ENCODE data around the gene MACROD2. TPM values are rescaled to one million over a fixed set of nuclear protein-coding genes. Genes with fewer than 3 reads are reported as not detected.
A peak's percentile ranks its signal among the peaks of the same experiment; 100 is the strongest.

Gene MACROD2
- total RNA-seq, 1 donor from 2014 or later, result 2.4 TPM

DNA sequence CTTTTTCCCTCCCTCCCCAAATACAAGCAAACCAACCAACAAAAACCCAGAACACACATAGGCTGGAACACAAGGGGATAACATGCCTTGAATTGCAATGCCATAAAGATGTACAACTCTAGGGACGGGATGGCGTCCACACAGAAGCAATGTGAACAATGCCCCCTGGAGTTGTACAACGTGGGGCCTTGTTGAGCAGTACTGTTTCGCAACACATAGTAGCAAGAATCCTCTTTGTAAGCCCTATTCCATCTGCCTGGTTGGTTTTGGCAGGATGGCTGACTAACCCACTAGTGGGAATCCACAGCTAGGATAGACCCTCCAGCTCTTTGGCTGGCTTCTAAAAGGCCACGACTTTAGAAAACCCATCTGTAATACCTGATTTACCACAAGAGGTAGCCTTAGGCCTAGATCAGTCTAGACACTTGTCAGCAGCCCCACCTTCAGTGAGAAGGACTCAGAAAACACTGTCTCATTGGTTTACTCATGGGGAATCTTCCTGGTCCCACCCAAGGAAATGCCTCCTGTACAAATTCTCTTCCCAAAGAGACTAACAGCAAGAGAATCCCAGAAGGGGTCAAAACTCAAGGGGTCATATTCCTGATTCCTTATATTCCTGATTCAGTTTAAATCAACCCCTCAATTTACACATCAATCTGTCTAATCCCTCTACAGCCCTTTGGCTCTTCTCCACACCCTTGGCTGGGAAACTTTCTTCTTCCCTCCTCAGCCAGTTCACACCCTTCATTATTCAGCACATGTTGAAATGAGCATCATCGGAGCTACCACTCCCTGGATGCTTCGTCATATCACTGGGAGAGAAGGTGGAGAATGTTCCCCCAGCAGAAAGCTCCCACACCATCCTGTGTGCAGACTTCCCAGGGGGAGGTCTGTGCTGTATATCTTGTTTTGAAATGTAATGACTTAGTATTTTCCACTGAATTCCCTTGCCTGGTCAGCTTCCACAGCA is 964.5 kb downstream of the MACROD2 start:
- Mint-ChIP-seq H3K27me3 (ENCODE audit: low read depth, unreplicated experiment) (no peaks in the 10 kb centered on the region), H3K36me3 (ENCODE audit: low read depth, unreplicated experiment) (no peaks in the 10 kb centered on the region), H3K27ac (ENCODE audit: unreplicated experiment) (no peak overlapping the region), H3K4me3 (ENCODE audit: unreplicated experiment) (no peak overlapping the region), H3K4me1 (ENCODE audit: low read depth, unreplicated experiment) (peaks cover 16% of the 10 kb centered on the region), H3K9me3 (ENCODE audit: unreplicated experiment) (no peaks in the 10 kb centered on the region)
- Histone ChIP-seq H3K9me3 (ENCODE audit: insufficient read depth, low read depth, low read length) (no peaks in the 10 kb centered on the region), H3K4me3 (ENCODE audit: insufficient read depth, low read depth, low read length) (no peak overlapping the region), H2AFZ (ENCODE audit: low read depth, low read length) (no peak overlapping the region), H3K9ac (ENCODE audit: low read length) (no peak overlapping the region), H3K4me2 (ENCODE audit: low read length) (no peak overlapping the region), H3K27ac (ENCODE audit: low read depth, low read length) (no peak overlapping the region), H3K79me2 (ENCODE audit: insufficient read depth, low read length) (no peaks in the 10 kb centered on the region), H3K27me3 (ENCODE audit: insufficient read depth, low read length) (no peaks in the 10 kb centered on the region), H3K4me1 (ENCODE audit: insufficient read depth, low read length) (peaks cover 5% of the 10 kb centered on the region), H4K20me1 (ENCODE audit: insufficient read depth, low read length) (no peaks in the 10 kb centered on the region), H3K36me3 (ENCODE audit: insufficient read depth, low read length) (no peaks in the 10 kb centered on the region)
- no peak for FAIRE-seq
- DNase-seq (ENCODE audit: low read depth), result no peak
- TF ChIP-seq, protein P1, sequence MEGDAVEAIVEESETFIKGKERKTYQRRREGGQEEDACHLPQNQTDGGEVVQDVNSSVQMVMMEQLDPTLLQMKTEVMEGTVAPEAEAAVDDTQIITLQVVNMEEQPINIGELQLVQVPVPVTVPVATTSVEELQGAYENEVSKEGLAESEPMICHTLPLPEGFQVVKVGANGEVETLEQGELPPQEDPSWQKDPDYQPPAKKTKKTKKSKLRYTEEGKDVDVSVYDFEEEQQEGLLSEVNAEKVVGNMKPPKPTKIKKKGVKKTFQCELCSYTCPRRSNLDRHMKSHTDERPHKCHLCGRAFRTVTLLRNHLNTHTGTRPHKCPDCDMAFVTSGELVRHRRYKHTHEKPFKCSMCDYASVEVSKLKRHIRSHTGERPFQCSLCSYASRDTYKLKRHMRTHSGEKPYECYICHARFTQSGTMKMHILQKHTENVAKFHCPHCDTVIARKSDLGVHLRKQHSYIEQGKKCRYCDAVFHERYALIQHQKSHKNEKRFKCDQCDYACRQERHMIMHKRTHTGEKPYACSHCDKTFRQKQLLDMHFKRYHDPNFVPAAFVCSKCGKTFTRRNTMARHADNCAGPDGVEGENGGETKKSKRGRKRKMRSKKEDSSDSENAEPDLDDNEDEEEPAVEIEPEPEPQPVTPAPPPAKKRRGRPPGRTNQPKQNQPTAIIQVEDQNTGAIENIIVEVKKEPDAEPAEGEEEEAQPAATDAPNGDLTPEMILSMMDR (IDR thresholded peaks at IDR 0.05; ENCODE audit: insufficient read depth, low read depth, low read length), result no peak
- TF ChIP-seq EZH2 (IDR thresholded peaks at IDR 0.05; ENCODE audit: insufficient read depth, low read length), result no peak

DNA sequence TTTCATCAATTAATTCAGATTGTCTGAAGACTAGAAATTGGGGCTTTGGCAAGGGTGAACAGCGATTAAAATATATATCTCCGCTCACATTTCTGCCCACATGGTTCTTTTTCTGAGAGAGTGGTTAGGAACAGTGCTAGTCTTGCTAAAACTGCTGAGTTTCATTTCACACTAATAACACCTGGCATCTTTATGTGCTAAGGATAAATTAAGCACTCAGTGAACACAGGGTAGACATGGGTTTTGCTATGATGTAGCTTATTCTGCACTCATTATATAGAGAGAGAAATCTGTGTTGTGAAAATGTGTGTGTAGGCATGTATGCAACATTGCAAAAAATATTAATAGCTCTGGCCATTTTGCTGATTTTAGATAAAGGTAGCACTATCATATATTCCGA is 965.5 kb downstream of the MACROD2 start:
- no peak for DNase-seq (ENCODE audit: low read depth)
- Histone ChIP-seq H3K27ac (ENCODE audit: low read depth, low read length) (no peak overlapping the region), H3K27me3 (ENCODE audit: insufficient read depth, low read length) (no peaks in the 10 kb centered on the region), H3K4me1 (ENCODE audit: insufficient read depth, low read length) (peaks cover 5% of the 10 kb centered on the region), H3K4me3 (ENCODE audit: insufficient read depth, low read depth, low read length) (no peak overlapping the region), H3K36me3 (ENCODE audit: insufficient read depth, low read length) (no peaks in the 10 kb centered on the region), H3K4me2 (ENCODE audit: low read length) (no peak overlapping the region), H4K20me1 (ENCODE audit: insufficient read depth, low read length) (no peaks in the 10 kb centered on the region), H3K9me3 (ENCODE audit: insufficient read depth, low read depth, low read length) (no peaks in the 10 kb centered on the region), H3K9ac (ENCODE audit: low read length) (no peak overlapping the region), H3K79me2 (ENCODE audit: insufficient read depth, low read length) (no peaks in the 10 kb centered on the region), H2AFZ (ENCODE audit: low read depth, low read length) (no peak overlapping the region)
- FAIRE-seq, result no peak
- Mint-ChIP-seq H3K27me3 (ENCODE audit: low read depth, unreplicated experiment) (no peaks in the 10 kb centered on the region), H3K4me1 (ENCODE audit: low read depth, unreplicated experiment) (peaks cover 12% of the 10 kb centered on the region), H3K36me3 (ENCODE audit: low read depth, unreplicated experiment) (no peaks in the 10 kb centered on the region), H3K9me3 (ENCODE audit: unreplicated experiment) (no peaks in the 10 kb centered on the region), H3K4me3 (ENCODE audit: unreplicated experiment) (no peak overlapping the region), H3K27ac (ENCODE audit: unreplicated experiment) (no peak overlapping the region)
- no peak for TF ChIP-seq EZH2 (IDR thresholded peaks at IDR 0.05; ENCODE audit: insufficient read depth, low read length)
- TF ChIP-seq, protein P1 (IDR thresholded peaks at IDR 0.05; ENCODE audit: insufficient read depth, low read depth, low read length), result no peak

DNA sequence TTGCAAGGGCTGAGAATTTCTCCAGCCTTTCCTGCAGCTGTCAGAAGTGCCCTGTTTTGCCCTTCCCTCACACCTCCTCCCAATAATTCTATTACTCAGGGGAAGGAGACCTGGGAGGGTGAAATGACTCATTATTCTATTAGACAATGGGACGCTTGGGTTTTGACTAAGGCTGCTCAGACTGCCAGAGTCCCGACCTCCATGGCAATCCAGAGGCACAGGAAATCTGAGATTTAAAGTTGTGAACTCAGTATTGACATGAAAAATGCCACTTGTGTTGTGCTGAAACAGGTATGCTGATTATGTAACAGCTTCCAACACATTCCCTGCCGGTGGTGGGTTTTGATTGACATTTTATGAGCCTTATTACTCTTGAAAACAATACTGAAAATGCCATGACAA is 967.9 kb downstream of the MACROD2 start:
- Mint-ChIP-seq H3K27me3 (ENCODE audit: low read depth, unreplicated experiment) (no peaks in the 10 kb centered on the region), H3K9me3 (ENCODE audit: unreplicated experiment) (no peaks in the 10 kb centered on the region), H3K36me3 (ENCODE audit: low read depth, unreplicated experiment) (no peaks in the 10 kb centered on the region), H3K4me3 (ENCODE audit: unreplicated experiment) (no peak overlapping the region), H3K4me1 (ENCODE audit: low read depth, unreplicated experiment) (peaks cover 12% of the 10 kb centered on the region), H3K27ac (ENCODE audit: unreplicated experiment) (peak overlapping the region; percentile 38)
- Histone ChIP-seq H3K9ac (ENCODE audit: low read length) (no peak overlapping the region), H3K4me2 (ENCODE audit: low read length) (peak overlapping the region; percentile 72), H3K36me3 (ENCODE audit: insufficient read depth, low read length) (no peaks in the 10 kb centered on the region), H3K79me2 (ENCODE audit: insufficient read depth, low read length) (no peaks in the 10 kb centered on the region), H3K27ac (ENCODE audit: low read depth, low read length) (no peak overlapping the region), H2AFZ (ENCODE audit: low read depth, low read length) (peak overlapping the region; percentile 51), H3K27me3 (ENCODE audit: insufficient read depth, low read length) (no peaks in the 10 kb centered on the region), H3K4me3 (ENCODE audit: insufficient read depth, low read depth, low read length) (no peak overlapping the region), H3K9me3 (ENCODE audit: insufficient read depth, low read depth, low read length) (no peaks in the 10 kb centered on the region), H3K4me1 (ENCODE audit: insufficient read depth, low read length) (peaks cover 5% of the 10 kb centered on the region), H4K20me1 (ENCODE audit: insufficient read depth, low read length) (no peaks in the 10 kb centered on the region)
- TF ChIP-seq, protein P1 (IDR thresholded peaks at IDR 0.05; ENCODE audit: insufficient read depth, low read depth, low read length), result no peak
- TF ChIP-seq EZH2 (IDR thresholded peaks at IDR 0.05; ENCODE audit: insufficient read depth, low read length), result no peak
- peak; percentile 55 for FAIRE-seq
- DNase-seq (ENCODE audit: low read depth), result peak; percentile 36
